ENCODE measurements around the gene GBA3. TPM values are rescaled to one million over a fixed set of nuclear protein-coding genes. Genes with fewer than 3 reads are reported as not detected.

The GBA3 gene
- total RNA-seq, 2 experiments from 2014 or later = not detected

DNA sequence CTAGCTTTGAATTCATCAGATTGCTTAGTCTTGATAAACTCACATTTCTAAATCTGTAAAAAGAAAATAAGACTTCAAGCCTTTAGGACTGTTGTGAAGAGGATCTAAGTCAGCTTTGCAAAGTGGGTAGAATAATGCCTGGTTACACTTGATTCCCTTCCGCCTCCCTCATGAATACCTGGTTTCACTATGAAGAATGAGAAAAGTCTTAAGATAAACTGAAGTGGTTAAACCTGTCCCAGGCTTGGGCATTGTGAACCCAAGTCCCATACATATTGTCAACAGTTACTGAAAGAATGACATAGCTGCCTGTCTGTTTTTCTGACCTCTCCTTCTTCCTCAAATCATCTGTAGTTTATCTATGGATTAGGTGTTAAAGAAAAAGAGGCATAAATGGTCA, 16.7 kb upstream of the GBA3 start:
- POLR2A ChIA-PET = no interaction called here
- Mint-ChIP-seq H3K4me1 (peaks cover 29% of the 10 kb centered on the region), H3K36me3 (ENCODE audit: low read depth) (no peaks in the 10 kb centered on the region), H3K27me3 (no peaks in the 10 kb centered on the region), H3K4me3 (no peak overlapping the region), H3K27ac (no peak overlapping the region), H3K9me3 (no peaks in the 10 kb centered on the region)
- no peak for DNase-seq
- CTCF ChIA-PET = no interaction called here

DNA sequence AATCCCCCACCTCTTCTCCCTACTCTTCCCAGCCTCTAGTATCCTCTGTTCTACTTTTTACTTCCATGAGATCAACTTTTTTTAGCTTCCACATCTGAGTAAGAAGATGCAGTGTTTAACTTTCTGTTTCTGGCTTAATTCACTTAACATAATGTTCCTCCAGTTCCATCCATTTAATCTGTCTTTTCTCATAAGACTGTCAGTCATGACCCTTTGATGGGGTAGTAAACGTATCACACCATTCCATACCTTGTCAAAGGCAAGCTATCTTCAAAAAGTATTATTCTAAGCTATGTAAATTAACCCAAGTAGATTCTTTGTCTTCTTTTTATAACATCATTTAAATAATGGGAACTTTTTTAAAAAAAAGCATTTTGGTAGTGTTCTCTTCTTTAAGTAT, 15.0 kb upstream of the GBA3 start:
- Mint-ChIP-seq H3K4me1 (peaks cover 18% of the 10 kb centered on the region), H3K27me3 (no peaks in the 10 kb centered on the region), H3K9me3 (no peaks in the 10 kb centered on the region), H3K4me3 (no peak overlapping the region), H3K36me3 (ENCODE audit: low read depth) (no peaks in the 10 kb centered on the region), H3K27ac (no peak overlapping the region)
- no peak for DNase-seq
- CTCF ChIA-PET = no interaction called here
- POLR2A ChIA-PET = no interaction called here

- Mint-ChIP-seq H3K9me3 (no peaks in the 10 kb centered on the region), H3K27ac (no peak overlapping the region), H3K4me1 (peaks cover 11% of the 10 kb centered on the region), H3K4me3 (no peak overlapping the region), H3K36me3 (ENCODE audit: low read depth) (no peaks in the 10 kb centered on the region), H3K27me3 (no peaks in the 10 kb centered on the region)
- DNase-seq = no peak
- CTCF ChIA-PET = interaction anchor here (0.8 kb wide), 1 partner anchor 1511 kb away, joined by 3 read pairs; no protein-coding TSS in a partner anchor
- POLR2A ChIA-PET = no interaction called here
Measured at GRCh38 chr4:22678940-22679854, 13.5 kb upstream of the GBA3 start.

DNA sequence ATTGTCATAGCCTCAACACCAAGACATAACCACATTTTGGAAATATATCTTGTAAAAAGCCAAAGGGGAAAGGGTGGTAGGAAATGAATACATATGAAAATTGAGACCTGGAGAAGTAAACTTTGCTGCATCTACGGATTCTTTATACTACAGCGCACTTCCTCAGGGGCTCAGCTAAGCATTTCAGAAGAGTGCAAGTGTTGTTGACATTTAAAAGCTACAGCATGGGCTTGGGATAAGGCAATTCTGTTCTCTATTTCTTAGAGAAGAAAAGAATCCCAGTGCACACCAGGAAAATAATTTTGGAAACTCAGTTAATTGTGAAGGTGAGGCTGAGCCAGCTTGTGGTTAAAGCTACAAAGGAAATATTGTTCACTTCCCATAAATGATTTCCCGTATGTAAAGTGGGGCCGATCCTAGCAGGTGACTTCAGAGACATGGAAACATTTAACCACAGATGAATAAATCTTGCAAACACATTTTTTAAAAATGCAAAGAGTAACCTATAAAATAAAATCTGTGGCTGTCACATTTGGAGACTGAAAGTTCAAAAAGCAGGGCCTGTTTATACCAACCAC, 12.6 kb upstream of the GBA3 start:
- no peak overlapping the region for H3K4me3 Mint-ChIP-seq
- ChIA-PET CTCF (interaction anchor here (1.3 kb wide), 1 partner anchor 12 kb away, joined by 3 read pairs; no protein-coding TSS in a partner anchor), POLR2A (no interaction called here)
- H3K9me3 Mint-ChIP-seq = no peaks in the 10 kb centered on the region
- no peaks in the 10 kb centered on the region for H3K36me3 Mint-ChIP-seq (ENCODE audit: low read depth)
- no peaks in the 10 kb centered on the region for H3K27me3 Mint-ChIP-seq
- DNase-seq = no peak
- peaks cover 8% of the 10 kb centered on the region for H3K4me1 Mint-ChIP-seq
- H3K27ac Mint-ChIP-seq = no peak overlapping the region

DNA sequence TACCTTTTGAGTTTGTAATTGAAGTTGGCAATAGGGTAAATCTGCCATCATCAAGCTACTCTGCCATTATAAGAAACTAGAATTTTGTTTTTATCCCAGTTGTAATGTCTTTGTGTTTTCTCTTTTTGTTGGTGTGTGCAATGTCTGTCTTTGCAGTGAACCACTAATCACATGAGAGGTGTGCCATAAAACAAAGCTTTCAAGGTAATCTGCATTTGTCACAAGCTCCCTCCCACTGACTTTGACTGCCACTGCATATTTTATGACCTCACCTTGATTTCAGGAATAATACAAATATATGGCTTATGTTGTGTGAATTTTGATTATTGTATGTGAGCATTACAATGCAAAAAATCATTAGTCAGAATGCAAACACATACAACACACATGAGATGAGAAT, 9.0 kb upstream of the GBA3 start:
- Mint-ChIP-seq H3K4me3 (no peak overlapping the region), H3K27me3 (no peaks in the 10 kb centered on the region), H3K27ac (no peak overlapping the region), H3K4me1 (no peaks in the 10 kb centered on the region), H3K9me3 (no peaks in the 10 kb centered on the region), H3K36me3 (ENCODE audit: low read depth) (no peaks in the 10 kb centered on the region)
- CTCF ChIA-PET = no interaction called here
- POLR2A ChIA-PET = no interaction called here
- no peak for DNase-seq

- Mint-ChIP-seq H3K27me3 (no peaks in the 10 kb centered on the region), H3K27ac (no peak overlapping the region), H3K36me3 (ENCODE audit: low read depth) (no peaks in the 10 kb centered on the region), H3K4me1 (no peaks in the 10 kb centered on the region), H3K4me3 (no peak overlapping the region), H3K9me3 (no peaks in the 10 kb centered on the region)
- POLR2A ChIA-PET = no interaction called here
- CTCF ChIA-PET = no interaction called here
- no peak for DNase-seq
Measured at GRCh38 chr4:22686141-22686540, 6.6 kb upstream of the GBA3 start.

DNA sequence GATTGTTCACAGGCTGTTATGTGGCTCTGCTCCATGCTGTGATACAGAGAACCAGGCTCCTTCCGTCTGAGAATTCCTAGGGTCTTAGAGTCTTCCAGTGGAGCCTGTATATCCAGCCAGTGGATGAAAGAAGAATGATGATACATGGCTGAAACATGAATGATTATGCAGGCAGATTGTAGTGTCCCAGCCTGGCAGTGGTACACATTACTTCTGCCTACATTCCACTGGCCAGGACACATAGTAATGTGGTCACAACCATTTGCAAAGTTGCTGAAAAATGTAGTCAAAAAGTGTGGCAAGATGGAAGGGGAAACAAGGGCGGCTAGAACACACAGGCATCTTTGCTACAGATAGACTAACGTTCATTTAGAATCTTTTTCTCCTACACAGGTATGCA, 4.5 kb upstream of the GBA3 start:
- H3K27me3 Mint-ChIP-seq = peaks cover 2% of the 10 kb centered on the region
- no peaks in the 10 kb centered on the region for H3K36me3 Mint-ChIP-seq (ENCODE audit: low read depth)
- H3K9me3 Mint-ChIP-seq = no peaks in the 10 kb centered on the region
- H3K4me3 Mint-ChIP-seq = no peak overlapping the region
- no peak for DNase-seq
- H3K4me1 Mint-ChIP-seq = no peaks in the 10 kb centered on the region
- H3K27ac Mint-ChIP-seq = no peak overlapping the region
- ChIA-PET CTCF (no interaction called here), POLR2A (no interaction called here)

DNA sequence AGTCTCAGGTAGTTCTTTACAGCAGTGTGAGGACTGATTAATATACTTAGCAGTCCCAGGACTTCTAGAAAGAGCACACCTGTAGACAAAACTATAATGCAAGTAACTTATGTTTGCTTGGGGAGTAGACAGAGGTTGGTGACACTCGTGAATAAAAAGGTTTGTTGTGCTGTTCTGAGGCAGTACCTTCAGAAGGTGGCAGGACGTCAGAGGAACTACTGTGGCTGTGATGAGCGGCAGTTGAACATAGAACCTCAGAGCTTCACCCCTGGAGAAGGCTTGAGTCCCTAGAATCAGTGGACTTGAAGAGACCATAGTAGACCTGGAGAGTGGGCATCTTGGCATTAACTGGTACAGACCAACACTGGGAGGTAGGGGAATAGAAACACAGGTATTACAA, 3.3 kb upstream of the GBA3 start:
- CTCF ChIA-PET = no interaction called here
- H3K4me3 Mint-ChIP-seq = no peak overlapping the region
- H3K27ac Mint-ChIP-seq = no peak overlapping the region
- no peaks in the 10 kb centered on the region for H3K4me1 Mint-ChIP-seq
- POLR2A ChIA-PET = no interaction called here
- H3K9me3 Mint-ChIP-seq = no peaks in the 10 kb centered on the region
- DNase-seq = no peak
- peaks cover 2% of the 10 kb centered on the region for H3K27me3 Mint-ChIP-seq
- H3K36me3 Mint-ChIP-seq (ENCODE audit: low read depth) = no peaks in the 10 kb centered on the region

DNA sequence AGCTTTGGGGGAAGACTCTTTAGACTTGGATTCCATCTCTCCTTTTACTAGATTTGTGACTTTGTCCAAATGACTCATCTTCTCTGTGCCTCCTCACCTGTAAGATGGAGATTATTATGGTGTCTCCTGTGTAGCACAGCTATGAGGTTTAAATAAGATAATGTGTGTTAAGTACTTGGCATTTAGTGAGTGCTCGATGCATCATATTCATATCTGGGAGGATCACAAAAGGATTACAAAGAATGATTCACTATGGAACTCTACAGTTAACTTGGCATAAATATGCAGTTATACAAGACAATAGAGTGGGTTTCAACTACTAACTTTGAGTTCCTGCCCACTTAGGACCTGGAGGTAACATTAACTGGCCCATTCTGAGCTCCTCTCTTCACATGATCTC, 2.3 kb downstream of the GBA3 start:
- Mint-ChIP-seq H3K36me3 (ENCODE audit: low read depth) (no peaks in the 10 kb centered on the region), H3K27me3 (peaks cover 4% of the 10 kb centered on the region), H3K4me3 (no peak overlapping the region), H3K27ac (no peak overlapping the region), H3K4me1 (no peaks in the 10 kb centered on the region), H3K9me3 (no peaks in the 10 kb centered on the region)
- no peak for DNase-seq
- ChIA-PET POLR2A (no interaction called here), CTCF (no interaction called here)

GRCh38 chr4:22695917-22696316, 3.2 kb downstream of the GBA3 start:
- peaks cover under 1% of the 10 kb centered on the region for H3K9me3 Mint-ChIP-seq
- no peaks in the 10 kb centered on the region for H3K36me3 Mint-ChIP-seq (ENCODE audit: low read depth)
- no peak overlapping the region for H3K27ac Mint-ChIP-seq
- no peaks in the 10 kb centered on the region for H3K4me1 Mint-ChIP-seq
- POLR2A ChIA-PET = no interaction called here
- H3K4me3 Mint-ChIP-seq = no peak overlapping the region
- H3K27me3 Mint-ChIP-seq = peaks cover 4% of the 10 kb centered on the region
- DNase-seq = no peak
- CTCF ChIA-PET = no interaction called here

- ChIA-PET POLR2A (no interaction called here), CTCF (no interaction called here)
- Mint-ChIP-seq H3K4me1 (peaks cover 5% of the 10 kb centered on the region), H3K36me3 (ENCODE audit: low read depth) (no peaks in the 10 kb centered on the region), H3K27ac (no peak overlapping the region), H3K4me3 (no peak overlapping the region), H3K27me3 (no peaks in the 10 kb centered on the region), H3K9me3 (peaks cover 4% of the 10 kb centered on the region)
- DNase-seq = no peak
Measured at GRCh38 chr4:22703912-22704311, 11.2 kb downstream of the GBA3 start.

DNA sequence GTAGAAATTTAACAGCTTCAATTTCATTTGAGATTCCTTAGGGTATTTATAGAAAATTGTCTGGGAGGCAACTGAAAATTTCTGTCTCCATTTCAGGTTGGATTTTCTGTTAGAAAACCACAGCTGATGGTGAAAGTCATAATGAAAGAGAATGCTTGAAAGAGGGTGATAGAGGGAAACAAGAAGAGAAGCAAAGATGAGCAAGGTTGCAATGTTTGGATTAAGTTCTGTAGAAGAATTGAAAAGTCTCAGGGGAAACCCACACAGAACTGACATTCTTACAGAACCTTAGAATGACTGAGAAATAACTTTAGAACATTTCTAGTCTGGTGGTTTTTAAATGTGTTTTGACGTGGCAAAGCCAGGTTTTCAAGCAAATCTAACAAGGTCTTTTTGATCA, 14.7 kb downstream of the GBA3 start:
- Mint-ChIP-seq H3K9me3 (no peaks in the 10 kb centered on the region), H3K4me1 (peaks cover 5% of the 10 kb centered on the region), H3K27me3 (no peaks in the 10 kb centered on the region), H3K4me3 (no peak overlapping the region), H3K27ac (no peak overlapping the region), H3K36me3 (ENCODE audit: low read depth) (no peaks in the 10 kb centered on the region)
- ChIA-PET POLR2A (no interaction called here), CTCF (no interaction called here)
- no peak for DNase-seq

- Mint-ChIP-seq H3K4me3 (no peak overlapping the region), H3K36me3 (ENCODE audit: low read depth) (no peaks in the 10 kb centered on the region), H3K27ac (no peak overlapping the region), H3K27me3 (no peaks in the 10 kb centered on the region), H3K9me3 (no peaks in the 10 kb centered on the region), H3K4me1 (peaks cover 5% of the 10 kb centered on the region)
- CTCF ChIA-PET = no interaction called here
- DNase-seq = no peak
- POLR2A ChIA-PET = no interaction called here
Measured at GRCh38 chr4:22708961-22709360, 16.2 kb downstream of the GBA3 start.

- ChIA-PET CTCF (no interaction called here), POLR2A (no interaction called here)
- H3K9me3 Mint-ChIP-seq = no peaks in the 10 kb centered on the region
- H3K36me3 Mint-ChIP-seq (ENCODE audit: low read depth) = no peaks in the 10 kb centered on the region
- H3K27ac Mint-ChIP-seq = no peak overlapping the region
- DNase-seq = no peak
- no peaks in the 10 kb centered on the region for H3K27me3 Mint-ChIP-seq
- peaks cover 3% of the 10 kb centered on the region for H3K4me1 Mint-ChIP-seq
- H3K4me3 Mint-ChIP-seq = no peak overlapping the region
Measured at GRCh38 chr4:22712105-22712504, 19.4 kb downstream of the GBA3 start.
